ENCODE results near the gene CAPNS1. TPM values are rescaled to one million over a fixed set of nuclear protein-coding genes. Genes with fewer than 3 reads are reported as not detected.

The CAPNS1 gene
- total and polyA plus RNA-seq, 9 of the 15 experiments (the other 6 are each of a cell fraction or from before 2014, with no cell fraction given) = 77.9 to 576 (median 258) TPM

- TF ChIP-seq RREB1 (CRISPR knock-in tag; IDR thresholded peaks at IDR 0.05) = no peak
- peak; percentile 87 for TF ChIP-seq SAP30 (IDR thresholded peaks at IDR 0.05; ENCODE audit: borderline replicate concordance, insufficient read depth, low read depth, low read length, poor library complexity, severe bottlenecking)
- TF ChIP-seq FOXK1 (CRISPR knock-in tag; IDR thresholded peaks at IDR 0.05; ENCODE audit: borderline replicate concordance) = 0 out of 2 replicates have a peak, but pooled peaks have one; percentile 56
- TF ChIP-seq SP2 (IDR thresholded peaks at IDR 0.05; ENCODE audit: extremely low read depth, low read depth, low read length, poor library complexity, severe bottlenecking) = peak; percentile 67
- TF ChIP-seq ATF7 (IDR thresholded peaks at IDR 0.05) = 0 out of 2 replicates have a peak, but pooled peaks have one; percentile 62
- TF ChIP-seq ARID4B (CRISPR knock-in tag; IDR thresholded peaks at IDR 0.05) = no peak; the same call in 1 of the 2 replicates
- TF ChIP-seq E2F8 (IDR thresholded peaks at IDR 0.05; ENCODE audit: low read depth, partially characterized antibody) = peak; percentile 61
- peak in 1 of 2 experiments; percentile 46; a peak in 2 of 4 replicates for TF ChIP-seq TRIM24 (IDR thresholded peaks at IDR 0.05)
- TF ChIP-seq ZNF764 (CRISPR knock-in tag; IDR thresholded peaks at IDR 0.05; ENCODE audit: low read depth) = no peak
These were observed 25.0 kb upstream of the CAPNS1 start, which contains the start of gene POLR2I (continued) for GRCh38 chr19:36114721-36115452.

Data from K562 (cell line).